GM19372 (cell line): ENCODE data around the gene ROR2.
A peak's percentile ranks its signal among the peaks of the same experiment; 100 is the strongest.
"Not testable (repeated sequence)": the region's sequence is repeated elsewhere in the genome, so short reads cannot be mapped to it uniquely, and the experiment has no call there.

Source experiments
- ATAC-seq: cut with Tn5 transposase; IDR thresholded peaks from one replicate; pipeline ENCODE4 v1.9.1; 2021; ENCODE audit warnings: mild to moderate bottlenecking, low read depth, moderate library complexity; ENCODE audit not compliant: unreplicated experiment

Gene ROR2

DNA sequence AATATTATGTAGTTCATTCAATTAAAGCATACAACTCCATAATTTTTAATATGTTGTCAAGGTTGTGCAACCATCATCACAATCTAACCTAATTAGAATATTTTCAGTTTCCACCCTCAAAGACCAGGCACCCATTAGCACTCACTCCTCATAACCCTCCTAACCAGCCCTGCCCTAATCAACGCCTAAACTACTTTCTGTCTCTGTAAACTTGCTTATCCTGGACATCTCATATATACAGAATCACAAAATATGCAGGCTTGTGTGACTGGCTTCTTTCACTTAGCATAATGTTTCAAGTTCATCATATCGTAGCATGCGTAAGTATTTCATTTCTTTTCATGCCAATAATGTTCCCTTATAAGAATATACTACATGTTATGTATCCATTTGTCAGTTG is 391.6 kb downstream of the ROR2 start:
- no peak for ATAC-seq

DNA sequence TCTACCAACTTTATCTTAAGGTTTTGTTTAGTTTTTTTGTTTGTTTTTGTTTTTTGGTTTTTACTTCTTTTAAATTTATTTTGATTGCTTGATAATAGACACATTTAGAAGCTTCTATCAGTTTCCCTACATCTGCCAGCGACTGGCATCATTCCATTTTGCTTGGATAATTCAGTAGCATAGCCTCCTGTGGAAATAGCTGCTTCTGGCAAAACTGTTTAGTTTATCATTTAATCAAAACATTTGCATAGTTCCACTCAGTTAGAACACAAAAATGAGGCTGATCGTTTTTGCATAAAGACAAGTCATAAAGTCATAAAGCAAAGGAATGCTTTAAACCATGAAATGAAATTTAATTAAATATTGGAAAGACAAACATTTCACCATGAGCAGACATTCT is 392.7 kb downstream of the ROR2 start:
- no peak for ATAC-seq

DNA sequence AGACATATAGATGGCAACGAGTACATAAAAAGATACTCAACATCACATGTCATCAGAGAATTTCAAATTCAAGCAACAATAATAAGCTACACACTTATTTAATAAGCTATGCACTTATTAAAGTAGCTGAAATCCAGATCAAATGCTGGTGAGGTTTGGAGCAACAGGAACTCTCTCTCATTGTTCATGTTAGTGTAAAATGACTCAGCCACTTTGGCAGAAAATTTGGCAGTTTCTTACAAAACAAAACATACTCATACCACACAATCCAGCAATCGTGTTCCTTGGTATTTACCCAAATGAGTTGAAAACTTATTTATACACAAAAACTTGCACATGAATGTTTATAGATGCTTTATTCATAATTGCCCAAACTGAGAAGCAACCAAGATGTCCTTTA is 394.9 kb downstream of the ROR2 start:
- no peak for ATAC-seq

DNA sequence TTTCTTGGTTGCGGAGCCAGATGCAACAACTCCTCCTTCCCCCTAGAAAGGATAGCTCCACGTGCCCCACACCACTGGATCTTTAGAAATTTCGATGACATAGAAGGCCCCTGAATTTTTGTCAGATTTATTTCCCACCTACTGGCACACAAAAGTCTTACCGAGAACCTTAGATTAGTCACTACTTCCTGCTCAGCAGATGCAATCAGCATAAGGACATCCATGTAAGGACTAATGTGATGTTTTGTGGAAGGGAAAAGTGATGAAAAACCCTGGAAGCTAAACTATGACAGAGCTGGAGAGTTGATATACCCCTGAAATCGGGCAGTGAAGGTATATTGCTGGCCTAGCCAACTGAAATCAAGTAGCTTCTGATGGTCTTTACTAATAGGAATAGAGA is 400.9 kb downstream of the ROR2 start:
- ATAC-seq = no peak

DNA sequence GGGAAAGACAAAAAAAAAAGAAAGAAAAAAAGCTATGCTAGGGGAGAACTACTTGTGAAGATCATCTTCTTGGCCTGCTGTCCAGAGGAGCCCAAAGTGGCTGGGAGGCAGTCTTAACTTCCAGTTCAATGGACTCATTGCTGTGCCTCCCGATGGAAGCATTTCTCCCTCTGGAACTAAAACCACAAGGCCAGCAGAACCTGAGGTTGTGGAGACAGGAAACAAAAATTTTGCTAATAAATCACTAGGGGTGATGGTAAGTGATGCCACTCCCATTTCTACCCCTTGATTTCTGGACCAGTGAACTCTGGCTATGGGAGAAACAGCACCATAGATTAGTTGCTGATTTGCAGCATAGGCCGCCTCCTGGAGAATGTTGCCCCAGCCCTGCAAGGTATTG is 402.9 kb downstream of the ROR2 start:
- ATAC-seq = no peak

DNA sequence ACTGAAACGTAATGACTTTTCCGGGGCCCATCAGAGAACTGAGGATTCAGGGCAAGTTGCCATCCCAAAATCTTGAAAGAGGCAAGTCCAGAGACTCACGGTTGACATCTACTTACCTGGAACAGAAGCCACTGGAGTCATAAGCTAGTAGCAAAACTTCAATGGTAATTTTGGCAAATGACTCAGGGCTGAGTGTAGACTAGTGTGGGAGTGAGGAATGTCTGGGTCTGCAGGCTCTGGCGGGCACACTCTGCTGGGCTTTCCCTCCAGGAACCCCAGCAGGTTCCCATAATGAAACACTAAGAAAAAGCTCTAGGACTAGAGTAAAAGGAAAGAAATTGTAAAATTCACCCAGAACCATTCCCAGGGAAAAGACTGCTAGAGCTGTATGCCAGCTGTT is 403.5 kb downstream of the ROR2 start:
- no peak for ATAC-seq

DNA sequence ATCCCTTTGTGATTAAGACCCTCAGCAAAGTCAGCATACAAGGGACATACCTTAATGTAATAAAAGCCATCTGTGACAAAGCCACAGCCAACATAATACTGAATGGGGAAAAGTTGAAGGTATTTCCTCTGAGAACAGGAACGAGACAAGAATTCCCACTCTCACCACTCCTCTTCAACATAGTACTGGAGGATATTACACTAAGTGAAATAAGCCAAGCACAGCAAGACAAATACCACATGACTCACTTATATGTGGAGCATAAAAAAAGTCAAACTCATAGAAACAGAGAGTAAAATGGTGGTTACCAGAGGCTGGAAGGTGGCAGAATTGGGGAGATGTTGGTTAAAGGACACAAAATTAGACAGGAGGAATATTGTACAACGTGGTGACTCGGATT is 408.3 kb downstream of the ROR2 start:
- ATAC-seq = no peak

DNA sequence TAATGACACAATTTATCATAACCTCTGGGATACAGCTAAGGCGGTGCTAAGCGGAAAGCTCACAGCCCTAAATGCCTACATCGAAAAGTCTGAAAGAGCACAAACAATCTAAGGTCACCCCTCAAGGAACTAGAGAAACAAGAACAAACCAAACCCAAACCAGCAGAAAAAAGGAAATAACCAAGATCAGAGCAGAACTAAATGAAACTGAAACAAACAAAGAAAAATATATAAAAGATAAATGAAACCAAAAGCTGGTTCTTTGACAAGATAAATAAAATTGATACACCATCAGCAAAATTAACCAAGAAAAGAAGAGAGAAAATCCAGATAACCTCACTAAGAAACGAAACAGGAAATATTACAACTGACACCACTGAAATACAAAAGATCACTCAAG is 409.5 kb downstream of the ROR2 start:
- not testable (repeated sequence) for ATAC-seq

DNA sequence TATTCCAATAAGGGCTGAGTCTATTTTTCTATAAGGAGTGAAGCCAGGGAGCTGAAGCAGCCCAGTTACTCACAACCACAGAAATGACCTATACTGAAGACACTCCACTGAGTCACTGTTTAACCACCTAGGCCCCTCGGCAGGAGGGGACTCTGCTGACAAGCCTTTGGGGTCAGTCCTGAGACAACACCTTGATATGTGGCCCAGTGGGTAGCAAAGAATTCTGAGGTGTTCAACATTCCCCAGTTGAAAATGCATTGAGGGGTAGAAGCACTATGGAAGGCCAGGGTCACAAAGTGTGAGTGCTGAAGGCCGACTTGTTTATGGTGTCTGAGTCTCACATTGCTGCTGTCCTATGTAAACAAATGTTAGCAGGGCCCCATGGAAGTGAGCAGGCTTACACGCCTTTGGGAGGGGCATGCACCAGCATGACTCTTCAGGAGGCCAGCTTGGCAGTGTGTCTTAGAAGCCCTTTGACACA is 413.8 kb downstream of the ROR2 start:
- no peak for ATAC-seq

DNA sequence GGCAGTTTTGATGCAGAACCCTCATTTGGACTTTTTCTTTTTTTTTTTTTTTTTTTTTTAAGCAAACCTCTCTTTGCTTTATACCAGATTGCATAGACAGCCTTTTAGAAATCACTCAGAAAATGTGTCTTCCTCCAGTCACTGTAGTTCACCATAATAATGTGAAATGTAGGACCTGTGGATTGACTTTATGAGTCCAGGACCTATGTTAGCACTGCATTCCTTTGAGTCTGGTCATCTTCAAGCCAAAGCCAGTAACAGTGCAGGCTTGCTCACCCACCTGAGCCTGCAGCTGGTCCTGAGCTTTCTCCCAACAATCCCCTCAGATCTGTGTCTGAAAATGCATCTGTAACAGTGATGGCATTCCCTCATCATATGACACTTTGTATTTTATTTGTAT is 415.7 kb downstream of the ROR2 start:
- ATAC-seq = no peak

DNA sequence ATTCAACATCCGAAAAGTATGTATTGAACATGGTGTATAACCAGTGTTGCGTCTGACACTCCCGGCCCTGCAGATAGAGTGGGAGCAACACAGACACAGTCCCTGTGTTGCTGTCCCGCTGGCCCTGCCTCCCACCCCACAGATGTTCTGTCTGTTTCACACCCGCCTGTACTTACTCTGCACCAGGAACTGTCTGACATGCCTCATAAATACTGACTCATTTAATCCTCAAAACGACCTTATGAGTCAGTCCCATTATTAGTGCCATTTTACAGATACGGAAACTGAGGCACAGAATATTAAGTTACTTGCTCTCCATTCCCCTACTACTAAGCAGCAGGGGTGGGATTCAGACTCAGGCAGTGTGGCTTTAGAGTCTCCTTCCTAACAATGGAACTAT is 416.6 kb downstream of the ROR2 start:
- no peak for ATAC-seq

DNA sequence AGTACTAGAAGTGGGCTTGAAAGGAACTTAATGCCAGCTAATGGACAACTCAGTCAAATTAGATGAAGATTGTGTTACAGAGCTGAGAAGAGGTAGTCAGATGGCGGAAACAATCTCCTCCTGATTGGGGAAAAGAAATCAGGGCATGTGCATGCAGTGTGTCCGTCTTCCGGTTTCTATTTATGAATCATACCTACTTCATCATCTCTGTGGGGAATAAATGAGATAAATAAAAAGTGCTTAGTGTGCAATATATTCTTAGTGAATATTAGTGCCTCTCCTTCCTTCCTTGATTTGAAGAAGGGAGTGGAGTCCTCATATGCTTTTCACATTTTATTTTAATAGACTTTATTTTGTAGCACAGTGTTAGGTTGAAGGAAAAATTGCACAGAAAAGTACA is 417.7 kb downstream of the ROR2 start:
- ATAC-seq = no peak

DNA sequence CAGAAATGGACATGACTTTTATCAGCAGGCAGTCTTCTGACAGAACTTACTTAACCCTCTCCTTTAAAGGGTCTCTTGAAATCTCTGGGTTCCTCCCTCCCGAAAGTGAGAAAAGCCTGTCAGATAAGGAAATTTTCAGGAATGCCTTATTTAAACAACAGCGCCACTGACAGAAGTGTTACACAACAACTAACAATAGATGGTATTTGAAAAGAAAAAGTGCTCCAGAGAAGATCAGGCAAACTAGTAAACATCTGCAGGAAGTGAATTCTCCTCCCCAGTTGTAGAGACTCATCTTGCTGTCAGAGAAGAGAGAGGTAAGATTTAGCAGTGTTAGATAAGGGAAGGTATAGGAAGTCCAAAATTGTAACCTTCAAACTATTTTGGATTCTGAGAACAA is 419.2 kb downstream of the ROR2 start:
- no peak for ATAC-seq

DNA sequence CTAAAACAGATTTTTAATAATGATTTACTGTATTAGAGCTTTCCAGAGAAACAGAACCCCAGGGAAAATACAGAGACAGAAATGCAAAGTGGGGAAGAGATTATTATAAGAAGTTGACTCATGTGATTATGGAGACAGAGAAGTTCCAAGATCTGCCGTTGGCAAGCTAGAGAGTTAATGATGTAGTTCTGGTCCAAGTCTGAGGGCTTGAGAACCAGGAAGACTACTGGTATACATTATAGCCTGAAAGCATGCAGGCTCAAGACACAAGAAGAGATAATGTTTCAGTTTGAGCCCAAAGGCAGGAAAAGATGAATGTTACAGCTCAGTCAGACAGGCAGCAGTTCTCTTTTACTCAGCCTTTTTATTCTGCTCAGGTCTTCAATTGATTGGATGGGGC is 427.5 kb downstream of the ROR2 start:
- ATAC-seq = no peak

DNA sequence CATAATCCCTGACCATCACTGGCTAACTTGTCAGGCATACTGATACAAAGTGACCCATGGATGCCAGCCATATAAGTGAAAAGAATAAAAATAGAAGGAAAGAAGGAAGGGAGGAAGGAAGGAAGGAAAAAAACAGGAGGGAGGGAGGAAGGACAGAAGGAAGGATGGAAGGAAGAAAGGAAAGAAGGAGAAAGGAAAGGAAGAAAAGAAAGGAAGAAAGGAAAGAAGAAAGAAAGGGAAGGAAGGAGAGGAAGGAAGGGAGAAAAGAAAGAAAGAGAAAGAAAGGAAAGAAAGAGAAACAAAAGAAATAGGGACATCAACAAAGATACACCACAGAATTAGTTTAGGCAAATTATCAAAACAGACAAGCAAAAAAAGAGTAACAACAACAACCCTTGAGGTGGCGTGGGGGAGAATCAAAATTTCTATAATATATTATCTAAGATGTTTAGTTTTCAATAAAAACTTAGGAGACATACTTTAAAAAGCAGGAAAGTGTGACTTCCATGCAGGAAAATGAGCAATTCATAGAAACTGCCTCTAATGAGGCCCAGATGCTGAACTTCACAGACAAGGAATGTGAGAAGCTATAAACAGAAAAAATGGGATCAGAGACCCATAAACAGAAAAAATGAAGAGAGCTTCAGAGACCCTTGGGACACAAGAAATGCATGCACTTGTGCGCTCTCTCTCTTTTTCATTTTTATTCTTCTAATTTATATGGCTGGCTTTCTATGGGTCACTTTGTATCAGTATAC is 430.3 kb downstream of the ROR2 start:
- ATAC-seq = no peak

DNA sequence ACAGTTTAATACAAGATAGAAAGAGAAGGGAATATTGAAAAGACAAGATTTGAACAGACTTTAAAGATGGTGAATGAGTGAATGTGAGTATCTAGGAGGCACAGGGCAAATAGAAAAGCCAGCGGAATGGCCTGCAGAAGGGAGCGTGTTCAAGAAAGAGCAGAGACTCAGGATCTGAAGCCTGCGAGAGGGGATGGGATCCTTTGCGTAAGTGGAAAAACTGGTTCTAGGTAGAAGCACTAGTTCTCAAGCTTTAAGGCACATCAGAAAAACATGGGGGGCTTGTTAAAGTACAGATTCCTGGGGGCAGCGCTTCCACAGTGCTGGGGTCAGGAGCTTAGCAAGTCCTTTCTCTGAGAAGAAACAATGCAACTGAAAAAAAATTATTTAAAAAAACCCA is 431.6 kb downstream of the ROR2 start:
- ATAC-seq = no peak

DNA sequence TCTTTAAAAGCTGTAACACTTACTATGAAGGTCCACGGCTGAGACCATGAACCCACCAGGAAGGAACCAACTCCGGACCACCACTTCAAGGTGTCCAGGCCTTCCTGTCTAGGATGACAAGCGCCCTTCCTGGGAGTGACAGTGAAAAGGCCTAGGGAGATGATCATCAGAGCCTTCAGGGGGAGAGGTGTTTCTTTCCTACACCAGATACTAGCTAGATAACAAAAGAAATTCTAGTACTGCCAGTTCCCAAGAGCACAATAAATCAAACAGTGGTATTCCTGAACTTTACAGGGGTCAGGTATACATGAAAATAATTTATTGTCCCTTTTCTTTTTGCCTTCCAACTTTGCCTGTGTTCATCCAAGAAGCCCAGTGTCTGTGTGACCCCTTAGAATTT is 432.2 kb downstream of the ROR2 start:
- ATAC-seq = no peak

DNA sequence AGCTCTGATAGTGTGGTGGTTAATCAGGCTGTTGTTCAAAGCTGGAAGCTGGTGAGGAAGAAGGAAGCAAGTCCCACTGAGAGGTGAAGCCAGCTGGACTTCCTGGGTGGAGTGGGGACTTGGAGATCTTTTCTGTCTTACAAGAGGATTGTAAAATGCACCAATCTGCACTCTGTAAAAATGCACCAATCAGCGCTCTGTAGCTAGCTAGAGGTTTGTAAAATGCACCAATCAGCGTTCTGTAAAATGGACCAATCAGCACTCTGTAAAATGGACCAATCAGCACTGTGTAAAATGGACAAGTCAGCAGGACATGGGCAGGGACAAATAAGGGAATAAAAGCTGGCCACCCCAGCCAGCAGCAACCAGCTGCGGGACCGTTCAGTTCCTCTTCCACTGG is 432.7 kb downstream of the ROR2 start:
- ATAC-seq = not testable (repeated sequence)

DNA sequence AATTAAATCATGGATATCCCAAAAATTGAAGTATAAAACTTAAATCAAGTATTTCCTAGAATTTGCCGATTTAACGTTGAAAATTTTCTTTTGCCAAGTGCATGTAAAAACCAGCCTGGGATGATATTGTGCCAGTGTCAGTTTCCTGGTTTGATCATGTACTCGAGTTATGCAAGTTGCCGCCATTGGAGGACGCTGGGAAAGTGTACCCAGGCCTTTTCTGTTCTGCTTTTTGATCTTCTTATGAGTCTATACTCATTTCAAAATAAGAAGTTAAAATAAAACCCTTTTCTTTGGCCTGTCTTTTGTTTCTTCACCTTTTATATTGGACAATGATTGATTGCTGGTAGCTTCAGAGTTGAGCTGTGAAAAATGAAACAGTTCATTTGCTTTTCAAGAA is 433.3 kb downstream of the ROR2 start:
- ATAC-seq = no peak

DNA sequence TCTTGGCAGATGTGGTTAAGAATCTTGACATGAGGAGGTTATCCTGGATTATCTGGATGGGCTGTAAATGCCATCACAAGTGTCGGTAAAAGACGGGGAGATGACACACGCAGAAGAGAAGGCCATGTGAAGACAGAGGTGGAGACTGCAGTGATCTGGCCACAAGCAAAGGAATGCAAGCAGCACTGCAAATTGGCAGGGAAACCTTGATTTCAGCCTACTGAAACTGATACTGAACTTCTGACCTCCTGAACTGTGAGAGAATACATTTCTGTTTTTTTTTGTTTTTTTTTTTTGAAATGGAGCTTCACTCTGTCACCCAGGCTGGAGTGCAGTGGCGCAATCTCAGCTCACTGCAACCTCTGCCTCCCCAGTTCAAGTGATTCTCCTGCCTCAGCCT is 433.9 kb downstream of the ROR2 start:
- ATAC-seq = no peak

DNA sequence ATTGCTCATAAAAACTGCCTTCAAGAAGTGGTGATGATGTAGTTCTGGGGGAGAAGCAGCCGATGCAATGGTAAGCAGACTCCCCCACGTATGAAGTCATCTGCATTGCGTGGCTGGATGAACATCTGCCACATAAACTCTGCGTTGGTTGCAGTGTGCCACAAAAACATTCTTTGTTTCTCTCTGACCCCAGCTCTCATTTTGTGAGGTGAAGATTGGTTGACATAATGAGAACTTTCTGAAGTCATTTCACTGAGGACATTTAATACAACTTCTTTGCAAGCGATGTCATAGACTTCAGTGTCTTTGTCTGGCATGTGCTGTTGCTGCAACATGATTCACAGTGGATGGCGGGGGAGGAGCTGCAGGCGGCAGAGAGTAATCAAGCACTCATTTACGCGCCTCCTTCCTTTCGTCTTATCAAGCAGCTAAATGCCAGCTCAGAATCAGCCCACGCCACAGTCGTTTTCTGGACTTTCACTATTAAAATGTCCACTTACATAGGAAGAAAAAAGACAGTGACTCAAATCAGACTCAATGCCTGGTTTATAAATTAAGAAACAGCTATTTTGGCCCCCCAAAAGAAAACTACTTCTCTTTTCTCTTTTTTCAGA is 434.8 kb downstream of the ROR2 start:
- peak; percentile 59 for ATAC-seq
